ENCODE data around the gene CMKLR1.

The CMKLR1 gene

DNA sequence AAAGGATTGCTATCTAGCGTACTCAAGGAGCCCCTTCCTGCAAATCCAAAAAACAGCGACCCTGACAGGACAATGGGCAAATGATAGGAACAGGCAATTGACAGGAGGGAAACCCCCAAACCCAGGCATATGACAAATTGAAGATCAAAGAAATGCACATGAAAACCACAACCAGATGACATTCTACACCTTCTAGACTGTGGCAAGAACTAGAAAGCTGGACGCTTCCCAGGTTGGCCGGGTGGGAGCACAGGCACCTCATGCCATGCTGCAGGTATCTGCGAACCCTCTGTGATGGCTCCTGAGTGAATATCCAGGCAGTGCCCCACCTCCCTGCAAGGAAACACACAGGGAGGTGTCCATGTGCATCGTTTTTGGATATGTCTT lies 37.1 kb downstream of the CMKLR1 start:
- in situ Hi-C loops (cut with HindIII; ENCODE audit: low sequenced_read_pairs), result no loop called here

DNA sequence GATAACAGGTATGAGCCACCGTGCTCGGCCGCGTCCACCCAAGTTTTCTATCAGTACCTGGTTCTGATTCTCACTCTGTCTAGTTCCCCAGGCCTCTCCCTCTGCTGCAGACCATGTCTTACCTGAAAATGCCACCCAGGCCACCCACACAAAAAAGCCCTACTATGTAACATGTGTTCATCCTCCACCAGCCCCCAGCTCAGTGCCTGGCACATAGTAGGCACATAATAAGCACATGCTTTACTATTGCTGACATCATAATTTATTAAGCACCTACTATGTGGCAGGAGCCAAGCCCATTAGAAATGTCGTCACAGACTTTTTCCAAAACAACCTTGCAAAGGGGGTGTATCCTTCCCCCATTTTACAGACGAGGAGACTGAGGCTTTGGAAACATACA lies 37.8 kb downstream of the CMKLR1 start:
- in situ Hi-C loops (cut with HindIII; ENCODE audit: low sequenced_read_pairs), result no loop called here

DNA sequence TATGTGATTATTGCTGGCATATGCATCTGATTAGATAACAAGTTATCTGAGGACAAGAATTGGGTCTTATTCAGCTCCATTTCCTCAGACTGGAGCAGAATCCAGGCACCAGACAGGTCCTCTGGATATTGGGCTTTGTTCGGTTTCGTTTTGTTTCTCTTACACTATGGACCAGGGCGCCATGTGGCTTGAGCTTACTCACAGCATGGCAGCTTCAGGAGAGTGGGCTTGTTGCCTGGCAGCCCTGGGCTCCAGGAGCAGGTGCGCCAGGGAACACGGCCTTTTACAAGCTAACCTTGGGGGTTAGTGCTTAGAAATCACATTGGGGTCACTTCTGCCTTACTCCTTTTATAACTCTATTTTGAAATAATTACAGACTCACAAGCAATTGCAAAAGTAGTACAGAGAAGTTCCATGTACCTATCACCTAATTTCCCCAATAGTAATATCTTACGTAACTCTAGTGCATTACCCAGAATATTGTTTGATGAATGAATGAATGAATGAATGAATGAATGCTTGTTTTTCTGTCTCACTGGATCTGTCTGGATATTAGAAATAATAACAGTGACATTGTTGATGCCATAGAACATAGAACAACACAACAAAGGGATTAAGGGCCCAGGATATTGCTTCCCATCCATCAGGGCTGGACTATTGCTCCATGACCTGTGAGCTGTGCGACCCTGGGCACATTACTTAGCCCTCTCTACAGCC lies 39.0 kb downstream of the CMKLR1 start:
- in situ Hi-C loops (cut with HindIII; ENCODE audit: low sequenced_read_pairs), result no loop called here

- in situ Hi-C loops (cut with HindIII; ENCODE audit: low sequenced_read_pairs), result no loop called here
Measured at GRCh38 chr12:108299516-108299915, 39.6 kb downstream of the CMKLR1 start.

DNA sequence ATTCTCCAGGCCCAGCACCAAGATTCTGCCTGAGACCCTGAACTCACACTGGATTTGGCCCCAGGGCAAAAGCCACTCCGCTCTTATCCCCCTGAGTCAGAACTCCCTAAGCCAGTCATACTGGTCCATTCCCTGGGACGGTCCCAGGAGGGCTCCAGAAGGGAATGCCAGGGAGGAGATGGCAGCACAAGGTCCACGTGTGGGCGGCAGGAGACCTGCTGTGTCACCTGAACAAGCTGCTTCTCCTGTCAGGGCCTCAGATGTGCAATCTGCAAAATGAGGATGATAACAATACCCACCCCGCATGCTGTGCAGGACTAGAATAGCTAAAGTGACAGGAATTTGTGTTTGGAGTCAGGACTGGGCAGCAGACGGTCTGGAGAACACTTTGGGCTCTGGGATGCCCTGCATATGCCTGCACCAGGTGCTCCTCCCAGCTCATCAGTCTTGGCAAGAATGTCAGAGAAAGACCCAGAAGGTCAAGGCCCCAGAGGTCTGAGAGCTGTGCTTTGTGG lies 40.3 kb downstream of the CMKLR1 start:
- in situ Hi-C loops (cut with HindIII; ENCODE audit: low sequenced_read_pairs), result no loop called here

DNA sequence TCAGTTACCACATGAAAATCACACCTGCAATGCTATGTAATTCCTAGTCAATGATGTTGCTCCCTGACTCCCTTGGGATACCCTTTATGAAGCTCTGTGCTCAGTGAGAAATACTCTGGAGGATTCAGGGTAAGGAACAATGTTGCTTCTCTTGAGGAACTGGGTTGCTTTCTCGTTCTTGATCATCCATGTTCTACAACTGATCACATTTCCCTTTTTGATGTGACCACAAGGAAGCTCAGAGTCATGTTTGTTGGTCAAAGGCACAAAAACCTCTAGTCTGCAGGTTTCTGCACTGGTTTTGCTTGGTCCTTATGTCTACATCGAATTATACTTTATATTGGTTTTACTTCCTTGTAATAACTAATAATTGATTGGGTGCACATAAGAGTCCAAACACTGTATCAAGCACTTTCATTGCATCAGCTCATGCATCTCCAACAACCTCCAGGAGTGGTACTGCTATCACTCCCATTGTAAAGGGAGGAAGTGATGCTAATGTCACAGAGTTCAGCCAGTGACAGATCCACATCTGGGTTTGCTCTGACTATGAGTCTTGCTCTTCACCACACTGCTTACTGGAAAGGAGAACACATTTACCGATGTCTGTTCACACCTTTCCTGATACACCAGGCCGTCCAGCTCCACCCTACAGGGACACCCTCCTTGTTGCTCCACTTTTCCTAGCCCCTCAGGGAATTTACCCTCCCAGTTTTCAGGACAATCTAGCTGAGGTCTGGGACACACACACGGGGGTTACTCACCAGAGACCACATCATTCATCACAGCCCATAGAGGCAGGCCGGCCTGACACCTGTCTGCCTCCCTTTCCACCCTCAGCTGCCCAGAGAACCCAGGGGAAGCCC lies 41.0 kb downstream of the CMKLR1 start:
- in situ Hi-C loops (cut with HindIII; ENCODE audit: low sequenced_read_pairs), result no loop called here

DNA sequence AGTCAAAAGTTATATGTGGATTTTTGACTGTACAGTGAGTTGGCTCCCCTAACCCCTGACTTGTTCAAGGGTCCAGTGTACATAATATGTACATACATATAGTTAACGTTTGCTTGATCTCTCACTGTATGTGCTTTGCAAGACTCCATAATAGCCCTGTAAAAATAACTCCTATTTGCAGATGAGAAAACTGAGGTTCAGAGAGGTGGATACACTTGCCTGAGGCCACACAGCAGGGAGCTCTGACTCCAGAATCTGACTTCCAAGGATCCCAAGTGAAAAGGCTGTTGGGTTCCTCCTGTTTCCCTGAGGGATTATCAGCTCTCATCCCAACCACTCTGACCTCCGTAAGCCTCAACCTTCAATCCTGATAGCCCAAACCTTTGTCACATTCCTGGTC lies 41.7 kb downstream of the CMKLR1 start:
- in situ Hi-C loops (cut with HindIII; ENCODE audit: low sequenced_read_pairs), result no loop called here

- in situ Hi-C loops (cut with HindIII; ENCODE audit: low sequenced_read_pairs), result no loop called here
Measured at GRCh38 chr12:108296945-108297344, 42.2 kb downstream of the CMKLR1 start.

- in situ Hi-C loops (cut with HindIII; ENCODE audit: low sequenced_read_pairs), result no loop called here
Measured at GRCh38 chr12:108295641-108296040, 43.5 kb downstream of the CMKLR1 start.

DNA sequence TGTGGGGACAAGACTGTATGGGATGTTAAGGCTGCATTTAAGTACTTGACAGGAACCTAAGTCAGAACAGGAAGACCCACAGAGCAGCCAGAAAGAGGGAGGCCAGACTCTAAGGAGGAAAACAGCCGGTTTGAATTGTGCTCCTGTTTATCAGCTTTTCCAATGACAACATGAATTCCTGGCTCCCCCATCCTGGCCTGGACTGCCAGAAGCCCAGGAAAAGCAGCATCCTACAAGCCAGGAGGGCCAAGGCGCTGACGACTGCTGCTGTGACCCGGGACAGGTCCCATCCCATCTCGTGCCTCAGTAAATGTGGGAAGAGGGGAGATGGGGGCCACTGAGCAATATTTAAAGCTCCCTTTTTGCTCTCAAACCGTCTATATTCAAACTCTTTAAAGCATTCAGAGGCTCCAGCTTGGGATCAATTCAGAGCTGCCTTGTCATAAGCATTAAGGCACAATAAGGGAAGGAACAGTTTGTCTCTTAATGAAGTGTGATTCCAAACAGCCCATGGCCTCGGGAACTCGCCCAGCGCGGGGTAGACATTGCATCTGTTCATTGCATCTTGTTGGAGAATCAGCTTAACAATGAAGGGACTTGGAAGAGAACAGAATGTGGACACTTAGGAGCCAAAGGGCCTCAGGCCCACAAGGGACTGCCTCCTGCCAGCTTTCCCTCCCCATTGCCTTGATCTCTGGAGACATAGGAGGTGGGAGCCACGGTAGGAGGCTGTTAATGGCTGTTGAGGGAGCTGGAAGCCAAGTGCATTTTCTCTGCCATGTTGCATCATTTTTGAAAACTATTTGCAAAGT lies 49.6 kb downstream of the CMKLR1 start:
- in situ Hi-C loops (cut with HindIII; ENCODE audit: low sequenced_read_pairs), result loop anchor here (5.0 kb wide), 1 partner anchor 77 kb away; no protein-coding TSS in a partner anchor

DNA sequence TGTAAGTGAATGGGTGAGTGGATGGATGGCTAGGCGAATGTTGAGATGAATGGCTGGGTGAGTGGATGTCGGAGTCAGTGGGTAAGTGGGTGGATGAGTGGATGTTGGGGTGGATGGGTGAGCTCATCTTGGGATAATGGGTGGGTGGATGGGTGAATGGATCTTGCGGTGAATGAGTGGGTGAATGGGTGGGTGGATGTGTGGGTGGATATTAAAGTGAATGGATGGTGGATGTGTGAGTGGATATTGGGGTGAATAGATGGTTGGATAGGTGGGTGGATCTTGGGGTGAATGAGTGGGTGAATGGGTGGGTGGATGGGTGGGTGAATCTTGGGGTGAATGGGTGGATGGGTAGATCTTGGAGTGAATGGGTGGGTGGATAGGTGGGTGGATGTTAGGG lies 51.9 kb downstream of the CMKLR1 start:
- in situ Hi-C loops (cut with HindIII; ENCODE audit: low sequenced_read_pairs), result no loop called here

DNA sequence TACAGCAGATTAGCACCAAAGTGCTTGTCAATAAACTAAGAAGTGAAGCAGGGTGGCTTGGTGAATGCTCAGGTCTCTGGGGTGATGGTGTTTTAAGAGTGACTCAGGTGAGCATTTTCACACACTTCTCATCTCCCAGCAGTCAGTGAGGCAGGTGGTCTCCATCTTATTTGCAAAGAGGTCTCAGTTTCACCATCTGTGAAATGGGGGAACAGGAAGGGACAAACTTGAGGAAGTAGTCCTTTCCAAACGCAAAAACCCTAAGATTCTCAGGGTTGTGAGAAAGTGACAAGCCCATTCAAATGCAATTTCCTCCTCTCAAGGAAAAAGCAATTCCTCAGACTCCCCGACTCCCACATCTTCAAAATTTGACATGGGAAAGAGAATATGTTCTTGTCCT lies 54.1 kb downstream of the CMKLR1 start:
- in situ Hi-C loops (cut with HindIII; ENCODE audit: low sequenced_read_pairs), result no loop called here

DNA sequence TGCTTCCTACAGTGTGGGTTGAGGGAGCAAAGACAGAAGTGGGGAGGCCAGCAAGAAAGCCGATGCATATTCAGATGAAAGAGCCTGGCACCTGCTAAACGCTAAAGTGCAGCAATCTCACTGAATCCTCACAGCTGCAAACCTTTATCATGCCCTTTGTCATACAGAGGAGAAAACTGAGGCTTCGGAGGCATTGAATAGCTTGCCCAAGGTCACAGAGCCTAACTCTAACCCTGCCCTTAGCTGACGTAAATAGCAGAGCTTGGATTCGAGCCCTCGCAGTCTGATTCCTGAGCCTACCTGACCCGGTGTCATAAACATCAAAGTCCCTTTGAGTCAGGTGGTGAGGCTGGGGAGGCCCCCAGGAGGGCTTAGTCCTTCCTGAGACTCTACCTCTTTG lies 54.9 kb downstream of the CMKLR1 start:
- in situ Hi-C loops (cut with HindIII; ENCODE audit: low sequenced_read_pairs), result no loop called here

DNA sequence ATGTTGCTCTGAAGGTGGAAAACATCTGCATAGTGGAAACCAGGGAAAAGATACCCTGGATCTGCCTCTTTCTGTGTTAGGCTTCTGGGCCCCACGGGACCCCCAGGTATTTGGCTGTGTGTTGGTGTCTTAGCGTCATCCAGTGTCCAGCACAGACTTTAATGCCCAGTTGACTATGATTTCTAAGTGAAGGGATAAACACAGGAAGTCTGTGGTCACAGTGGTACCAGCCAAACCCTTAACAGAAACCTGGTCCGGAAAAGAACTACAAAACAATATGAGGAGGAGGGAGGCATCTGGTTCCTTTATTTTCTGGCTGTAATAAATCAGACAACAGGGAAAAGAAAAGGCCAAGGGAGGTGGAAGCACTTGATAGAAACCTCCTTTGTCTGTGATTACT lies 56.4 kb downstream of the CMKLR1 start:
- in situ Hi-C loops (cut with HindIII; ENCODE audit: low sequenced_read_pairs), result no loop called here

- in situ Hi-C loops (cut with HindIII; ENCODE audit: low sequenced_read_pairs), result no loop called here
Measured at GRCh38 chr12:108282160-108282559, 57.0 kb downstream of the CMKLR1 start.

- in situ Hi-C loops (cut with HindIII; ENCODE audit: low sequenced_read_pairs), result no loop called here
Measured at GRCh38 chr12:108277613-108278012, 61.5 kb downstream of the CMKLR1 start.

- in situ Hi-C loops (cut with HindIII; ENCODE audit: low sequenced_read_pairs), result no loop called here
Measured at GRCh38 chr12:108273217-108273616, 65.9 kb downstream of the CMKLR1 start.

GRCh38 chr12:108271951-108272872 lies 66.9 kb downstream of the CMKLR1 start:
- in situ Hi-C loops (cut with HindIII; ENCODE audit: low sequenced_read_pairs), result no loop called here

- in situ Hi-C loops (cut with HindIII; ENCODE audit: low sequenced_read_pairs), result no loop called here
Measured at GRCh38 chr12:108270849-108271143, 68.3 kb downstream of the CMKLR1 start.

Measured in endothelial cell of hepatic sinusoid (primary cell).